Testis (tissue), 3 donors: ENCODE measurements around the gene VIL1. TPM values are rescaled to one million over a fixed set of nuclear protein-coding genes. Genes with fewer than 3 reads are reported as not detected.

ENCODE experiments used
- DNase-seq: peaks from one replicate; pipeline ENCODE4 v3.0.0-alpha.2; 2019
- H3K27ac ChIP-seq, 2 donors: fragments of 200-600 bp; sonication (generic); one replicate each; pipeline ENCODE4 v1.5.1; 2019
- H3K27me3 ChIP-seq: fragments of 200-600 bp; sonication (generic); one replicate; pipeline ENCODE4 v1.5.1; 2019
- H3K36me3 ChIP-seq: fragments of 200-600 bp; sonication (generic); one replicate; pipeline ENCODE4 v1.5.1; 2017; ENCODE audit warnings: low read depth; ENCODE audit errors: missing control alignments
- H3K4me1 ChIP-seq: fragments of 200-600 bp; sonication (generic); one replicate; pipeline ENCODE4 v1.5.1; 2019
- H3K4me3 ChIP-seq, 2 donors: fragments of 200-600 bp; sonication (generic); one replicate each; pipeline ENCODE4 v1.5.1; 2017 to 2019
- H3K9me3 ChIP-seq: fragments of 200-600 bp; sonication (generic); one replicate; pipeline ENCODE4 v1.5.1; 2017
- CTCF ChIP-seq, 3 experiments: fragments of 450-650 bp in 2 of 3; fragments of 200-600 bp in 1 of 3; sonication (generic) in 1 of 3; IDR thresholded peaks; one replicate each; pipeline ENCODE4 v1.5.1; 2016 to 2019; ENCODE audit warnings: antibody characterized with exemption in 3 of 3, mild to moderate bottlenecking in 2 of 3, moderate library complexity in 1 of 3
- POLR2A ChIP-seq: fragments of 450-650 bp; IDR thresholded peaks from one replicate; pipeline ENCODE4 v1.6.1; 2017; ENCODE audit warnings: antibody characterized with exemption, mild to moderate bottlenecking, moderate library complexity
- WGBS, 2 donors: methylation state at CpG; one replicate each; pipeline ENCODE4 v1.1.5; 2018; 5-methylcytosine and 5-hydroxymethylcytosine counted together
- intact Hi-C: fragments of 100-400 bp; cut with DNase I; formaldehyde crosslinking; loops from one replicate; pipeline ENCODE4 v1.15.1; 2023; ENCODE audit warnings: low total_unique reads
- polyA plus RNA-seq: library from polyadenylated mRNA; stranded (reverse); fragments of 350-450 nt; fragmentation: Illumina TruSeq; extraction: RNeasy Lipid Tissue Mini Kit (QIAGEN cat#74804); gene quantifications from one replicate; pipeline ENCODE4 v1.2.3, GENCODE V29; 2014; ENCODE audit warnings: low read depth, low replicate concordance; ENCODE audit not compliant: insufficient read depth
- total RNA-seq, 2 donors: library from RNA; depleted of rRNA; stranded (reverse); fragments of >200 nt; gene quantifications; one replicate each; pipeline ENCODE4 v1.2.3, GENCODE V29; 2016

The VIL1 gene
- total and polyA plus RNA-seq, 3 donors from 2014 or later, result 0.50 to 1.6 (median 0.71) TPM

GRCh38 chr2:218427741-218428140 lies 8.8 kb downstream of the VIL1 start:
- 62 to 63% methylated on average over 11 of the region's 11 CpGs for WGBS, 2 donors
- no peak for DNase-seq
- Histone ChIP-seq H3K4me1 (no peaks in the 10 kb centered on the region), H3K27ac (no peak overlapping the region), H3K9me3 (no peaks in the 10 kb centered on the region), H3K27me3 (no peaks in the 10 kb centered on the region), H3K36me3 (no peaks in the 10 kb centered on the region), H3K4me3 (no peak overlapping the region)
- intact Hi-C loops, result no loop called here
- no peak for TF ChIP-seq POLR2A
- no peak for TF ChIP-seq CTCF (IDR thresholded peaks at IDR 0.05)

GRCh38 chr2:218428846-218429558 lies 10.1 kb downstream of the VIL1 start:
- Histone ChIP-seq H3K36me3 (no peaks in the 10 kb centered on the region), H3K4me1 (no peaks in the 10 kb centered on the region), H3K9me3 (no peaks in the 10 kb centered on the region), H3K4me3 (no peak overlapping the region), H3K27ac (no peak overlapping the region), H3K27me3 (no peaks in the 10 kb centered on the region)
- DNase-seq, result no peak
- intact Hi-C loops, result no loop called here
- 94 to 96% methylated on average over 24 of the region's 24 CpGs for WGBS, 2 donors
- TF ChIP-seq CTCF (IDR thresholded peaks at IDR 0.05) (no peak), POLR2A (no peak)

- WGBS, 2 donors, result 80 to 82% methylated on average over 8 to 9 of the region's 9 CpGs
- Histone ChIP-seq H3K27ac (no peak overlapping the region), H3K27me3 (no peaks in the 10 kb centered on the region), H3K36me3 (no peaks in the 10 kb centered on the region), H3K4me3 (no peak overlapping the region), H3K4me1 (no peaks in the 10 kb centered on the region), H3K9me3 (no peaks in the 10 kb centered on the region)
- intact Hi-C loops, result no loop called here
- TF ChIP-seq CTCF (IDR thresholded peaks at IDR 0.05) (no peak), POLR2A (no peak)
- DNase-seq, result no peak
These were observed 11.2 kb downstream of the VIL1 start for GRCh38 chr2:218429911-218430692.

GRCh38 chr2:218430721-218431120 lies 11.8 kb downstream of the VIL1 start:
- TF ChIP-seq POLR2A (no peak), CTCF (IDR thresholded peaks at IDR 0.05) (no peak)
- Histone ChIP-seq H3K27me3 (no peaks in the 10 kb centered on the region), H3K9me3 (no peaks in the 10 kb centered on the region), H3K4me3 (no peak overlapping the region), H3K27ac (no peak overlapping the region), H3K36me3 (no peaks in the 10 kb centered on the region), H3K4me1 (no peaks in the 10 kb centered on the region)
- DNase-seq, result no peak
- intact Hi-C loops, result no loop called here
- WGBS, 2 donors, result 86 to 95% methylated on average over 7 to 11 of the region's 11 CpGs
